Endothelial cell of umbilical vein (primary cell): ENCODE results near the gene FHIT. TPM values are rescaled to one million over a fixed set of nuclear protein-coding genes. Genes with fewer than 3 reads are reported as not detected.

Source experiments
- BruUV-seq: library from RNA; stranded (reverse); fragments of 400-500 nt; replicated peaks from 2 replicates; lab custom pipeline; 2021; lab: Mats Ljungman, UMichigan
- CTCF ChIA-PET: fragments of 300-600, 350-600 bp; sonication (Branson Sonifier 250); formaldehyde crosslinking; loops from one replicate; lab custom pipeline; 2021; ENCODE audit warnings: antibody characterized with exemption, inconsistent platforms; lab: Charles Lee
- POLR2A ChIA-PET: fragments of 300-600, 350-600 bp; sonication (Branson Sonifier 250); formaldehyde crosslinking; loops from one replicate; lab custom pipeline; 2021; ENCODE audit warnings: antibody characterized with exemption, inconsistent platforms; lab: Charles Lee
- DNase-seq: peaks from one replicate; pipeline ENCODE4 v3.0.0-alpha.2; 2011; ENCODE audit warnings: low read depth, low spot score
- FAIRE-seq: peaks from 2 replicates; lab custom pipeline; 2011; peaks lifted over from hg19 to GRCh38; lab: Jason Lieb, UNC
- H2AFZ ChIP-seq: 2 replicates; pipeline ENCODE4 v1.6.0; 2012; ENCODE audit warnings: low read depth, low read length, control low read depth, inconsistent platforms
- H3K27ac ChIP-seq: 2 replicates; pipeline ENCODE4 v1.5.1; 2011; ENCODE audit warnings: low read depth, mild to moderate bottlenecking, control low read depth, low read length, moderate library complexity; ENCODE audit not compliant: insufficient read depth
- H3K27me3 ChIP-seq, 2 experiments: 2 replicates each; pipeline versions ENCODE4 v1.6.0 to v1.6.1; 2011; ENCODE audit warnings: low read length in 2 of 2, mixed read lengths in 1 of 2; ENCODE audit not compliant: control insufficient read depth in 2 of 2, insufficient read depth in 2 of 2
- H3K36me3 ChIP-seq, 2 experiments: 2 replicates in 1 of 2; 3 replicates in 1 of 2; pipeline ENCODE4 v1.5.1; 2011; ENCODE audit warnings: low read length in 2 of 2, mild to moderate bottlenecking in 1 of 2, moderate library complexity in 1 of 2; ENCODE audit not compliant: control insufficient read depth in 2 of 2, insufficient read depth in 2 of 2; ENCODE audit errors: extremely low read depth in 1 of 2
- H3K4me1 ChIP-seq: 3 replicates; pipeline ENCODE4 v1.5.1; 2011; ENCODE audit warnings: mild to moderate bottlenecking, low read length; ENCODE audit not compliant: control insufficient read depth, insufficient read depth; ENCODE audit errors: extremely low read depth
- H3K4me2 ChIP-seq: 2 replicates; pipeline ENCODE4 v1.6.1; 2011; ENCODE audit warnings: low read length, control low read depth, mixed read lengths; ENCODE audit not compliant: insufficient read depth
- H3K4me3 ChIP-seq, 3 experiments: fragments of 200-600 bp in 1 of 3; sonication (generic), shearing (Covaris generic) in 1 of 3; replicated peaks in 1 of 3; 2 replicates each; pipeline ENCODE4 v1.5.1; 2011 to 2016; ENCODE audit warnings: control low read depth in 3 of 3, low read length in 3 of 3, mild to moderate bottlenecking in 2 of 3, inconsistent platforms in 1 of 3, low read depth in 1 of 3, moderate library complexity in 1 of 3; ENCODE audit not compliant: insufficient read depth in 1 of 3
- H3K79me2 ChIP-seq: 2 replicates; pipeline ENCODE4 v1.6.0; 2012; ENCODE audit warnings: low read length, inconsistent platforms; ENCODE audit not compliant: control insufficient read depth, insufficient read depth
- H3K9ac ChIP-seq: replicated peaks from 2 replicates; pipeline ENCODE3; 2011; ENCODE audit warnings: low read length, control low read depth; ENCODE audit not compliant: insufficient read depth; ENCODE audit errors: extremely low read depth
- H3K9me1 ChIP-seq: replicated peaks from 3 replicates; pipeline ENCODE4 v1.6.0; 2011; ENCODE audit warnings: mild to moderate bottlenecking, low read length; ENCODE audit not compliant: control insufficient read depth, insufficient read depth; ENCODE audit errors: extremely low read depth
- H3K9me3 ChIP-seq: replicated peaks from 2 replicates; pipeline ENCODE4 v1.5.1; 2012; ENCODE audit warnings: low read length, inconsistent platforms; ENCODE audit not compliant: control insufficient read depth, insufficient read depth
- H4K20me1 ChIP-seq: replicated peaks from 2 replicates; pipeline ENCODE3; 2011; ENCODE audit warnings: mild to moderate bottlenecking, low read length; ENCODE audit not compliant: control insufficient read depth, insufficient read depth; ENCODE audit errors: extremely low read depth
- GATA2 ChIP-seq: IDR thresholded peaks from 2 replicates; pipeline ENCODE4 v1.7.0; 2011; ENCODE audit warnings: low read depth, mild to moderate bottlenecking, moderate library complexity, mixed read lengths, low read length; ENCODE audit not compliant: insufficient read length, insufficient read depth
- JUN ChIP-seq: IDR thresholded peaks from 2 replicates; pipeline ENCODE4 v1.6.1; 2011; ENCODE audit warnings: borderline replicate concordance, low read depth; ENCODE audit not compliant: insufficient read length, insufficient read depth
- MAX ChIP-seq: IDR thresholded peaks from 2 replicates; pipeline ENCODE4 v1.6.1; 2011; ENCODE audit not compliant: insufficient read depth, insufficient read length
- MYC ChIP-seq: IDR thresholded peaks from one replicate; pipeline ENCODE4 v1.6.1; 2011; ENCODE audit warnings: mild to moderate bottlenecking, low read depth, low read length
- POLR2A ChIP-seq: IDR thresholded peaks from 2 replicates; pipeline ENCODE4 v1.6.1; 2012; ENCODE audit warnings: low read depth, mild to moderate bottlenecking, control low read depth, low read length
- POLR2AphosphoS5 ChIP-seq: IDR thresholded peaks from 2 replicates; pipeline ENCODE4 v1.6.1; 2012; ENCODE audit warnings: low read depth, mild to moderate bottlenecking, control low read depth, low read length, moderate library complexity; ENCODE audit not compliant: insufficient read depth
- dilution Hi-C: fragments of 300-500 bp; cut with MboI; formaldehyde crosslinking; loops from one replicate; pipeline ENCODE4 v1.15.0; 2019; ENCODE audit warnings: low sequenced_read_pairs; ENCODE audit not compliant: extremely low pct_ligation_motif_present
- intact Hi-C: fragments of 100-400 bp; cut with micrococcal nuclease; formaldehyde crosslinking; loops from one replicate; pipeline ENCODE4 v1.10.0; 2022
- polyA plus RNA-seq, 4 experiments: library from polyadenylated mRNA; depleted of rRNA in 3 of 4; stranded (reverse) in 3 of 4; unstranded in 1 of 4; fragments of >200 nt; gene quantifications; 2 replicates each; pipeline versions ENCODE4 v1.2.1 to v1.2.3, GENCODE V29; 2011 to 2012; ENCODE audit warnings: missing spikeins in 1 of 4
- total RNA-seq: library from RNA; stranded (reverse); gene quantifications from 2 replicates; pipeline ENCODE4 v1.2.3, GENCODE V29; 2021

The FHIT gene
- total and polyA plus RNA-seq, 2 donors (not counting 3 experiments of a cell fraction or from before 2014, with no cell fraction given) = 0.47 to 2.2 TPM

DNA sequence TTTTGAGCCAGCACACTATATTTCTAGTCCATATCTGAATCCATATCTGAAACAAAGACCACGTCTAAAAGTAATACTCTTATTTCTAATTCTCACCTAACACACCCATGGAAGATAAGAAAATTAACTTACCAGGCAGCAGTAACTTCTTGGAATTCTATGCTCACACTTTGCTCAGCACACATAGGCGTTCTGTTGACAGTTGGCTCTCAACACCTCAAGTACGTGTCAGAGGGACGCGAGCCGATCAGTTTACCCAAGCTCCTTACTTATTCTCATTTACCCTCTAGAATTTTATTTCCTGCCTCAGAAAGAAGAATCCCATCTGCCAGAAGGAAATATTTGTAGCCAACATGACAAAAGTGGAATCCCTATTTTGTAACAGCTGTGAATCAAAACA lies 911.9 kb downstream of the FHIT start:
- DNase-seq (no peak), FAIRE-seq (no peak)
- TF ChIP-seq GATA2 = no peak
- no peak for TF ChIP-seq MYC
- no peak for TF ChIP-seq MAX
- TF ChIP-seq POLR2AphosphoS5 = no peak
- TF ChIP-seq POLR2A = no peak
- Histone ChIP-seq H3K36me3 (no peaks in the 10 kb centered on the region), H3K4me2 (no peak overlapping the region), H4K20me1 (no peaks in the 10 kb centered on the region), H3K79me2 (no peaks in the 10 kb centered on the region), H3K27me3 (no peaks in the 10 kb centered on the region), H2AFZ (no peak overlapping the region), H3K4me3 (no peak overlapping the region), H3K4me1 (no peaks in the 10 kb centered on the region), H3K27ac (no peak overlapping the region), H3K9me3 (no peaks in the 10 kb centered on the region), H3K9ac (no peak overlapping the region), H3K9me1 (no peaks in the 10 kb centered on the region)
- intact Hi-C loops (no loop called here), dilution Hi-C loops (no loop called here)
- BruUV-seq = no TSS peak
- ChIA-PET POLR2A (no interaction called here), CTCF (no interaction called here)

- no peak overlapping the region for H2AFZ ChIP-seq
- TF ChIP-seq POLR2AphosphoS5 (no peak), JUN (no peak)
- DNase-seq = no peak
- CTCF ChIA-PET = no interaction called here
- H3K9me3 ChIP-seq = no peaks in the 10 kb centered on the region
- no peak overlapping the region for H3K4me2 ChIP-seq
- BruUV-seq = no TSS peak
- no peaks in the 10 kb centered on the region for H3K79me2 ChIP-seq
- H4K20me1 ChIP-seq = no peaks in the 10 kb centered on the region
- H3K9ac ChIP-seq = no peak overlapping the region
- intact Hi-C loops (no loop called here), dilution Hi-C loops (no loop called here)
- FAIRE-seq = no peak
- no peaks in the 10 kb centered on the region for H3K9me1 ChIP-seq
- H3K4me1 ChIP-seq = no peaks in the 10 kb centered on the region
- POLR2A ChIA-PET = no interaction called here
- no peak overlapping the region for H3K4me3 ChIP-seq
- H3K27me3 ChIP-seq = no peaks in the 10 kb centered on the region
- no peak overlapping the region for H3K27ac ChIP-seq
- no peaks in the 10 kb centered on the region for H3K36me3 ChIP-seq
Measured at GRCh38 chr3:60337421-60337820, 913.8 kb downstream of the FHIT start.
